ENCODE data around the gene MAP3K8.

- TF ChIP-seq CTCF (conservative IDR thresholded peaks at IDR 0.05), result no peak
- no peak for TF ChIP-seq ZFX (IDR thresholded peaks at IDR 0.05)
Measured at GRCh38 chr10:30432622-30433305, 1.2 kb upstream of the MAP3K8 start.
